Hindlimb muscle (tissue), 1 donor: Measurements from ENCODE around the gene CFC1B. TPM values are rescaled to one million over a fixed set of nuclear protein-coding genes. Genes with fewer than 3 reads are reported as not detected.
"Not testable (repeated sequence)": the region's sequence is repeated elsewhere in the genome, so short reads cannot be mapped to it uniquely, and the experiment has no call there.

Source experiments
- DNase-seq: peaks from one replicate; pipeline ENCODE4 v3.0.0-alpha.2; 2013
- polyA plus RNA-seq: library from polyadenylated mRNA; unstranded; fragments of 120-200 nt; gene quantifications from one replicate; pipeline ENCODE4 v1.2.1, GENCODE V29; 2013; ENCODE audit not compliant: insufficient read length

The CFC1B gene
- not detected for polyA plus RNA-seq

GRCh38 chr2:130520992-130521391 lies at the start of gene CFC1B:
CFC1B (plus strand) TSS chr2:130521222; CDS start chr2:130521485, 263 bp downstream.
- DNase-seq = not testable (repeated sequence)

- DNase-seq = not testable (repeated sequence)
These were observed 29.9 kb upstream of the CFC1B start for GRCh38 chr2:130491073-130491472.

- DNase-seq = not testable (repeated sequence)
These were observed 11.8 kb upstream of the CFC1B start, which contains the start of gene POTEI for GRCh38 chr2:130509228-130509627. POTEI (minus strand) TSS chr2:130509328; CDS start chr2:130509235, 93 bp downstream.

- not testable (repeated sequence) for DNase-seq
These were observed 9.9 kb upstream of the CFC1B start for GRCh38 chr2:130510807-130511746.

- DNase-seq = not testable (repeated sequence)
These were observed 9.1 kb upstream of the CFC1B start for GRCh38 chr2:130511747-130512451.

GRCh38 chr2:130518516-130519106 lies 2.4 kb upstream of the CFC1B start:
- not testable (repeated sequence) for DNase-seq

GRCh38 chr2:130522390-130522789 lies 1.4 kb downstream of the CFC1B start:
- DNase-seq = not testable (repeated sequence)

- DNase-seq = not testable (repeated sequence)
These were observed 6.4 kb downstream of the CFC1B start for GRCh38 chr2:130527365-130527967.

GRCh38 chr2:130529545-130529944 lies 8.5 kb downstream of the CFC1B start:
- not testable (repeated sequence) for DNase-seq

- DNase-seq = not testable (repeated sequence)
These were observed 9.2 kb downstream of the CFC1B start for GRCh38 chr2:130530212-130530611.

- DNase-seq = not testable (repeated sequence)
These were observed 10.2 kb downstream of the CFC1B start for GRCh38 chr2:130531225-130531624.

- not testable (repeated sequence) for DNase-seq
These were observed 10.7 kb downstream of the CFC1B start for GRCh38 chr2:130531672-130532071.

GRCh38 chr2:130536654-130537053 lies 15.6 kb downstream of the CFC1B start:
- not testable (repeated sequence) for DNase-seq

GRCh38 chr2:130538271-130538670 lies 17.2 kb downstream of the CFC1B start:
- DNase-seq = not testable (repeated sequence)

- not testable (repeated sequence) for DNase-seq
These were observed 21.8 kb downstream of the CFC1B start for GRCh38 chr2:130542789-130543188.

GRCh38 chr2:130543785-130544528 lies 22.9 kb downstream of the CFC1B start:
- not testable (repeated sequence) for DNase-seq

GRCh38 chr2:130544978-130545377 lies 24.0 kb downstream of the CFC1B start:
- DNase-seq = not testable (repeated sequence)

- not testable (repeated sequence) for DNase-seq
These were observed 27.4 kb downstream of the CFC1B start for GRCh38 chr2:130548418-130548817.

GRCh38 chr2:130549475-130549874 lies 28.5 kb downstream of the CFC1B start:
- DNase-seq = not testable (repeated sequence)

- not testable (repeated sequence) for DNase-seq
These were observed 33.2 kb downstream of the CFC1B start for GRCh38 chr2:130554178-130554577.

GRCh38 chr2:130556441-130556840 lies 35.4 kb downstream of the CFC1B start:
- not testable (repeated sequence) for DNase-seq
